H1 (cell line): ENCODE results near the gene ODAPH. TPM values are rescaled to one million over a fixed set of nuclear protein-coding genes. Genes with fewer than 3 reads are reported as not detected.

ENCODE experiments used
- CTCF ChIA-PET: fragments of 300-600 bp; sonication (Branson Sonifier 250); formaldehyde crosslinking; loops from one replicate; lab custom pipeline; 2021; ENCODE audit not compliant: partially characterized antibody; lab: Charles Lee
- POLR2A ChIA-PET: fragments of 300-600 bp; sonication (Branson Sonifier 250); formaldehyde crosslinking; loops from one replicate; lab custom pipeline; 2021; ENCODE audit warnings: inconsistent platforms; ENCODE audit not compliant: partially characterized antibody; lab: Charles Lee
- DNase-seq, 2 experiments: peaks; one replicate each; pipeline versions ENCODE4 v3.0.0 to v3.0.0-alpha.2; 2010 to 2022; ENCODE audit warnings: low spot score in 2 of 2, low read depth in 1 of 2, mixed read lengths in 1 of 2
- FAIRE-seq: peaks from 2 replicates; lab custom pipeline; 2011; peaks lifted over from hg19 to GRCh38; lab: Jason Lieb, UNC
- H2AFZ ChIP-seq: 2 replicates; pipeline ENCODE4 v1.8.1; 2012; ENCODE audit warnings: low read length, inconsistent platforms
- H2AK5ac ChIP-seq: 2 replicates; pipeline ENCODE4 v1.6.1; 2013; ENCODE audit warnings: low read depth, low read length
- H2BK120ac ChIP-seq: replicated peaks from 2 replicates; pipeline ENCODE3; 2013; ENCODE audit warnings: low read depth, low read length, inconsistent platforms
- H2BK12ac ChIP-seq: 2 replicates; pipeline ENCODE4 v1.6.1; 2013; ENCODE audit warnings: low read depth, low read length
- H2BK15ac ChIP-seq: 2 replicates; pipeline ENCODE4 v1.6.1; 2013; ENCODE audit warnings: low read length
- H2BK20ac ChIP-seq: 2 replicates; pipeline ENCODE4 v1.6.1; 2013; ENCODE audit warnings: low read length
- H2BK5ac ChIP-seq: 2 replicates; pipeline ENCODE4 v1.6.1; 2013; ENCODE audit warnings: low read depth, low read length
- H3K14ac ChIP-seq: 2 replicates; pipeline ENCODE4 v1.6.1; 2013; ENCODE audit warnings: inconsistent platforms; ENCODE audit not compliant: insufficient read length
- H3K18ac ChIP-seq: 2 replicates; pipeline ENCODE4 v1.6.1; 2013; ENCODE audit warnings: low read length; ENCODE audit errors: extremely low read depth
- H3K23ac ChIP-seq: 2 replicates; pipeline ENCODE4 v1.6.1; 2013; ENCODE audit warnings: inconsistent platforms; ENCODE audit not compliant: insufficient read length
- H3K23me2 ChIP-seq: 2 replicates; pipeline ENCODE4 v1.6.1; 2013; ENCODE audit warnings: low read depth, low read length
- H3K27ac ChIP-seq: 2 replicates; pipeline ENCODE4 v1.6.1; 2011; ENCODE audit warnings: low read depth, low read length, inconsistent platforms
- H3K27me3 ChIP-seq, 4 experiments: replicated peaks in 1 of 4; 1 replicate in 1 of 4; 2 replicates in 3 of 4; pipeline versions ENCODE4 v1.6.1 to v1.8.1; 2011 to 2013; ENCODE audit warnings: low read length in 3 of 4, mild to moderate bottlenecking in 3 of 4, inconsistent platforms in 2 of 4, mixed read lengths in 2 of 4, moderate library complexity in 1 of 4; ENCODE audit not compliant: control insufficient read depth in 3 of 4, insufficient read depth in 3 of 4; ENCODE audit errors: extremely low read depth in 1 of 4
- H3K36me3 ChIP-seq, 4 experiments: 2 replicates each; pipeline versions ENCODE4 v1.6.1 to v1.8.1; 2011 to 2013; ENCODE audit warnings: mild to moderate bottlenecking in 4 of 4, low read length in 3 of 4, moderate library complexity in 2 of 4, control low read depth in 1 of 4, inconsistent platforms in 1 of 4; ENCODE audit not compliant: insufficient read depth in 4 of 4, control insufficient read depth in 2 of 4
- H3K4ac ChIP-seq: replicated peaks from 2 replicates; pipeline ENCODE3; 2013; ENCODE audit warnings: low read length, low read depth, mixed read lengths, inconsistent platforms; ENCODE audit not compliant: insufficient read length
- H3K4me1 ChIP-seq, 4 experiments: replicated peaks in 1 of 4; 1 replicate in 1 of 4; 2 replicates in 3 of 4; pipeline versions ENCODE4 v1.6.1 to v1.8.1; 2011 to 2013; ENCODE audit warnings: low read length in 3 of 4, inconsistent platforms in 2 of 4, mixed read lengths in 1 of 4; ENCODE audit not compliant: insufficient read depth in 4 of 4, control insufficient read depth in 3 of 4
- H3K4me2 ChIP-seq, 2 experiments: 2 replicates each; pipeline versions ENCODE4 v1.6.1 to v1.8.1; 2011 to 2013; ENCODE audit warnings: low read depth in 2 of 2, low read length in 2 of 2, control low read depth in 1 of 2, inconsistent platforms in 1 of 2, mild to moderate bottlenecking in 1 of 2; ENCODE audit not compliant: insufficient read depth in 1 of 2
- H3K4me3 ChIP-seq, 4 experiments: fragments of 200-600, 300-600 bp in 1 of 4; sonication (generic), shearing (Covaris generic), sonication (Bioruptor Twin) in 1 of 4; 2 replicates each; pipeline versions ENCODE4 v1.5.1 to v1.8.1; 2011 to 2016; ENCODE audit warnings: low read length in 4 of 4, low read depth in 3 of 4, control low read depth in 2 of 4, inconsistent platforms in 2 of 4, mild to moderate bottlenecking in 2 of 4, mixed read lengths in 1 of 4, moderate library complexity in 1 of 4; ENCODE audit not compliant: insufficient read depth in 2 of 4; ENCODE audit errors: extremely low read depth in 1 of 4
- H3K56ac ChIP-seq: replicated peaks from 2 replicates; pipeline ENCODE3; 2013; ENCODE audit warnings: low read depth, mild to moderate bottlenecking, mixed read lengths, low read length, inconsistent platforms; ENCODE audit not compliant: insufficient read length
- H3K79me1 ChIP-seq: 2 replicates; pipeline ENCODE4 v1.6.1; 2013; ENCODE audit warnings: low read depth, low read length, control low read depth
- H3K79me2 ChIP-seq, 2 experiments: 2 replicates each; pipeline versions ENCODE4 v1.6.1 to v1.8.1; 2012 to 2013; ENCODE audit warnings: low read length in 2 of 2, mild to moderate bottlenecking in 2 of 2, inconsistent platforms in 1 of 2; ENCODE audit not compliant: insufficient read depth in 2 of 2, control insufficient read depth in 1 of 2
- H3K9ac ChIP-seq, 4 experiments: replicated peaks in 1 of 4; 1 replicate in 1 of 4; 2 replicates in 3 of 4; pipeline versions ENCODE4 v1.6.1 to v1.8.1; 2011 to 2013; ENCODE audit warnings: low read depth in 3 of 4, low read length in 3 of 4, control low read depth in 2 of 4, mild to moderate bottlenecking in 2 of 4, moderate library complexity in 2 of 4, inconsistent platforms in 1 of 4; ENCODE audit errors: extremely low read depth in 1 of 4
- H3K9me3 ChIP-seq, 2 experiments: 2 replicates each; pipeline versions ENCODE4 v1.6.1 to v1.8.1; 2012 to 2013; ENCODE audit warnings: mild to moderate bottlenecking in 2 of 2, moderate library complexity in 2 of 2, control low read depth in 1 of 2, inconsistent platforms in 1 of 2, low read depth in 1 of 2, low read length in 1 of 2, mixed read lengths in 1 of 2; ENCODE audit not compliant: insufficient read depth in 2 of 2
- H4K20me1 ChIP-seq, 2 experiments: replicated peaks in 1 of 2; 2 replicates each; pipeline versions ENCODE3 to v1.8.1; 2011 to 2013; ENCODE audit warnings: inconsistent platforms in 2 of 2, low read length in 2 of 2, mild to moderate bottlenecking in 1 of 2; ENCODE audit not compliant: insufficient read depth in 2 of 2, control insufficient read depth in 1 of 2
- H4K5ac ChIP-seq: 2 replicates; pipeline ENCODE4 v1.6.1; 2013; ENCODE audit warnings: low read length, low read depth, mixed read lengths, inconsistent platforms; ENCODE audit not compliant: insufficient read length
- H4K8ac ChIP-seq: 2 replicates; pipeline ENCODE4 v1.8.0; 2013; ENCODE audit warnings: mild to moderate bottlenecking, moderate library complexity, low read length, inconsistent platforms; ENCODE audit not compliant: insufficient read depth; ENCODE audit errors: extremely low read depth
- H4K91ac ChIP-seq: replicated peaks from 2 replicates; pipeline ENCODE3; 2013; ENCODE audit warnings: low read length, mixed read lengths, inconsistent platforms; ENCODE audit not compliant: insufficient read length
- CHD7 ChIP-seq: fragments of 300-600 bp; sonication (generic); IDR thresholded peaks from 2 replicates; pipeline ENCODE4 v1.7.1; 2012; ENCODE audit warnings: low read length, moderate library complexity, mild to moderate bottlenecking, inconsistent platforms; ENCODE audit not compliant: insufficient replicate concordance
- SP1 ChIP-seq: IDR thresholded peaks from 2 replicates; pipeline ENCODE4 v1.6.1; 2011; ENCODE audit warnings: low read depth, low read length
- polyA plus RNA-seq, 7 experiments: library from polyadenylated mRNA; depleted of rRNA in 3 of 7; stranded (reverse) in 5 of 7; unstranded in 2 of 7; fragments of >200 nt in 5 of 7; fragments of 200-250 nt in 2 of 7; gene quantifications; 1 replicate in 5 of 7; 2 replicates in 1 of 7; 4 replicates in 1 of 7; pipeline versions ENCODE4 v1.2.1 to v1.2.3, GENCODE V29; 2011 to 2013; ENCODE audit warnings: missing spikeins in 2 of 7, mixed read lengths in 2 of 7
- total RNA-seq: library from RNA; stranded (reverse); fragmentation: NEBNext Ultra II Directional; extraction: Animal tissue kit (Norgen Biotek cat#: 25700); gene quantifications from 2 replicates; pipeline ENCODE4 v1.2.1, GENCODE V29; 2021

ODAPH gene
- total and polyA plus RNA-seq, 2 of the 8 experiments (the other 6 are each of a cell fraction or from before 2014, with no cell fraction given), result not detected

- no peak overlapping the region for H3K23ac ChIP-seq
- no peaks in the 10 kb centered on the region for H3K9me3 ChIP-seq
- H3K36me3 ChIP-seq, result no peaks in the 10 kb centered on the region
- no peak for FAIRE-seq
- H4K20me1 ChIP-seq, result no peaks in the 10 kb centered on the region
- ChIA-PET POLR2A (no interaction called here), CTCF (interaction anchor here (1.0 to 1.7 kb wide), 3 partner anchors 15 to 867 kb away, joined by 3 to 4 read pairs (median 4); no protein-coding TSS in a partner anchor)
- H3K23me2 ChIP-seq, result no peaks in the 10 kb centered on the region
- no peak overlapping the region for H2BK12ac ChIP-seq
- H3K4me2 ChIP-seq, result no peak overlapping the region
- H2AK5ac ChIP-seq, result no peak overlapping the region
- no peak overlapping the region for H4K91ac ChIP-seq
- H3K27ac ChIP-seq, result no peak overlapping the region
- H2BK15ac ChIP-seq, result no peak overlapping the region
- no peak overlapping the region for H2BK20ac ChIP-seq
- no peak overlapping the region for H3K4me3 ChIP-seq
- no peaks in the 10 kb centered on the region for H3K4me1 ChIP-seq
- H3K27me3 ChIP-seq, result no peaks in the 10 kb centered on the region
- no peak overlapping the region for H3K4ac ChIP-seq
- no peaks in the 10 kb centered on the region for H3K79me1 ChIP-seq
- DNase-seq, result no peak
- no peak overlapping the region for H4K5ac ChIP-seq
- no peaks in the 10 kb centered on the region for H3K79me2 ChIP-seq
- H3K18ac ChIP-seq, result no peak overlapping the region
- no peak overlapping the region for H2BK5ac ChIP-seq
- no peak overlapping the region for H3K56ac ChIP-seq
- H2BK120ac ChIP-seq, result no peak overlapping the region
- H2AFZ ChIP-seq, result no peak overlapping the region
- H4K8ac ChIP-seq, result no peak overlapping the region
- H3K14ac ChIP-seq, result no peak overlapping the region
- H3K9ac ChIP-seq, result no peak overlapping the region
- TF ChIP-seq SP1 (no peak), CHD7 (no peak)
Measured at GRCh38 chr4:75542824-75543223, 13.0 kb upstream of the ODAPH start.
